ENCODE data around the gene RAPGEF1. TPM values are rescaled to one million over a fixed set of nuclear protein-coding genes. Genes with fewer than 3 reads are reported as not detected.

RAPGEF1 gene
- total RNA-seq, 2 donors from 2014 or later: 28.6 to 63.8 TPM

DNA sequence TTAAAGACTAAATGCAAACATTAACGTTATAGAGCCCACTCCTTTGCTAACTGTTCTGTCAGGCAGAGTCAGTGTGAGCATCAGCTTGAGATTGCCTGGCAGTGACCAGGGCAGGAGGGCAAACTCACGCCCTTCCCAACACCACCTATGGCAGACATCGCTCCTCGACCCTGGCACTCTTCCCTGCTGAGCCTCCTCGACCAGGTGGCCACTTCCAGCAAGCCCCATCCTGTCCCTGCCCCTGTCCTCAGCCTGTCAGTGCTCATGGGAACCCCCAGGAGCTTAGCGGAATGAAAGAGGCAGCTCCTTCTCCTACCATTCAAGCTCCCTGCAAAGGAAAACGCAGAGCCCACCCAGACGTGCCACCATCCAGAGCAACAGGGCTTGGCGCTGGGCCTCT lies 152.5 kb downstream of the RAPGEF1 start:
- Histone ChIP-seq H3K4me3 (no peak overlapping the region), H3K36me3 (peaks cover 15 to 16% of the 10 kb centered on the region in 2 donors), H3K4me1 (replicated peaks) (no peaks in the 10 kb centered on the region), H3K27me3 (replicated peaks; ENCODE audit: insufficient read depth) (no peaks in the 10 kb centered on the region), H3K27ac (no peak overlapping the region), H3K9me3 (no peaks in the 10 kb centered on the region)
- TF ChIP-seq, protein P1, sequence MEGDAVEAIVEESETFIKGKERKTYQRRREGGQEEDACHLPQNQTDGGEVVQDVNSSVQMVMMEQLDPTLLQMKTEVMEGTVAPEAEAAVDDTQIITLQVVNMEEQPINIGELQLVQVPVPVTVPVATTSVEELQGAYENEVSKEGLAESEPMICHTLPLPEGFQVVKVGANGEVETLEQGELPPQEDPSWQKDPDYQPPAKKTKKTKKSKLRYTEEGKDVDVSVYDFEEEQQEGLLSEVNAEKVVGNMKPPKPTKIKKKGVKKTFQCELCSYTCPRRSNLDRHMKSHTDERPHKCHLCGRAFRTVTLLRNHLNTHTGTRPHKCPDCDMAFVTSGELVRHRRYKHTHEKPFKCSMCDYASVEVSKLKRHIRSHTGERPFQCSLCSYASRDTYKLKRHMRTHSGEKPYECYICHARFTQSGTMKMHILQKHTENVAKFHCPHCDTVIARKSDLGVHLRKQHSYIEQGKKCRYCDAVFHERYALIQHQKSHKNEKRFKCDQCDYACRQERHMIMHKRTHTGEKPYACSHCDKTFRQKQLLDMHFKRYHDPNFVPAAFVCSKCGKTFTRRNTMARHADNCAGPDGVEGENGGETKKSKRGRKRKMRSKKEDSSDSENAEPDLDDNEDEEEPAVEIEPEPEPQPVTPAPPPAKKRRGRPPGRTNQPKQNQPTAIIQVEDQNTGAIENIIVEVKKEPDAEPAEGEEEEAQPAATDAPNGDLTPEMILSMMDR (IDR thresholded peaks at IDR 0.05): no peak
- TF ChIP-seq POLR2AphosphoS5 (IDR thresholded peaks at IDR 0.05): no peak
- no peak for TF ChIP-seq POLR2A (IDR thresholded peaks at IDR 0.05)
- intact Hi-C loops (cut with DNase I): no loop called here
- no peak for DNase-seq (ENCODE audit: low spot score)
- WGBS: 80% methylated on average over 9 of the region's 9 CpGs

DNA sequence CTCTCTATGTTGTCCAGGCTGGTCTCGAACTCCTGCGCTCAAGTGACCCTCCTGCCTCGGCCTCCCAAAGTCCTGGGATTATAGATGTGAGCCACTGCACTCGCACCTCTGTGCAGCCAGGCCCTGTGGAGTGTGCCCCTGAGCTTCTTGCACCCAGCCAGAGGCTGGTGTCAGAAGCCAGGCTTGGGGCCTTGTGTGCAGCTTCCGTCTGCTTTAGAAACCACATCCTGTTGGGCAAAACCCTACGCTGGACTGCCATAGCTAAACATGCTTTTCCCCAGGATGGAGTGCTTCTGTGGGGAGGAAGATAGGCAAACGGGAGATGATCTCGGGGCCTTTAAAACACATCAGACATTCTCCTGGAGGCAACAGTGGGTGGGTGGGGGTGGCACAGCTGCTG lies 154.5 kb downstream of the RAPGEF1 start:
- Histone ChIP-seq H3K27ac (no peak overlapping the region), H3K4me3 (no peak overlapping the region), H3K27me3 (replicated peaks; ENCODE audit: insufficient read depth) (no peaks in the 10 kb centered on the region), H3K4me1 (replicated peaks) (no peaks in the 10 kb centered on the region), H3K36me3 (peaks cover 15 to 20% of the 10 kb centered on the region in 2 donors), H3K9me3 (no peaks in the 10 kb centered on the region)
- WGBS: 86% methylated on average over 8 of the region's 8 CpGs
- TF ChIP-seq, protein P1 (IDR thresholded peaks at IDR 0.05): no peak
- TF ChIP-seq POLR2AphosphoS5 (IDR thresholded peaks at IDR 0.05) (no peak), POLR2A (IDR thresholded peaks at IDR 0.05) (no peak)
- intact Hi-C loops (cut with DNase I): no loop called here
- no peak for DNase-seq (ENCODE audit: low spot score)

DNA sequence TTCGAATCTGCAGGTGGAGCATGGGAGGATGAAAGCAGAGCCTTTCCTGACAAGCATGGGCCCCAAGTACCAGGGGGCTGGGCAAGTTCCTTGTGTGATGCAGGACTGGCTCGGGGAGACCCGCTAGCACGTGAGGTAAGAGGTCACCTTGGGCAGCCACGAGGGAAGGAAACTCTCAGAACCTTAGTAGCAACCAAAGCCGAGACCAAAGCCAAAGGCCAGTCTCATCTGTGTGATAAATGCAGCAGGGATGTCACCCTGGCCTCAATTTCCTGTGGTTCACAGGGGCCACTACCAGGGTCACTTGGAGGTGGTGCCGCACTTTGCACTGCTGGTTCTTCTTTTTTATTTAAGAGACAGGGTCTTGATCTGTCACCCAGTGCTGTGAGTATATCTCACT lies 155.0 kb downstream of the RAPGEF1 start:
- WGBS: 88% methylated on average over 7 of the region's 7 CpGs

DNA sequence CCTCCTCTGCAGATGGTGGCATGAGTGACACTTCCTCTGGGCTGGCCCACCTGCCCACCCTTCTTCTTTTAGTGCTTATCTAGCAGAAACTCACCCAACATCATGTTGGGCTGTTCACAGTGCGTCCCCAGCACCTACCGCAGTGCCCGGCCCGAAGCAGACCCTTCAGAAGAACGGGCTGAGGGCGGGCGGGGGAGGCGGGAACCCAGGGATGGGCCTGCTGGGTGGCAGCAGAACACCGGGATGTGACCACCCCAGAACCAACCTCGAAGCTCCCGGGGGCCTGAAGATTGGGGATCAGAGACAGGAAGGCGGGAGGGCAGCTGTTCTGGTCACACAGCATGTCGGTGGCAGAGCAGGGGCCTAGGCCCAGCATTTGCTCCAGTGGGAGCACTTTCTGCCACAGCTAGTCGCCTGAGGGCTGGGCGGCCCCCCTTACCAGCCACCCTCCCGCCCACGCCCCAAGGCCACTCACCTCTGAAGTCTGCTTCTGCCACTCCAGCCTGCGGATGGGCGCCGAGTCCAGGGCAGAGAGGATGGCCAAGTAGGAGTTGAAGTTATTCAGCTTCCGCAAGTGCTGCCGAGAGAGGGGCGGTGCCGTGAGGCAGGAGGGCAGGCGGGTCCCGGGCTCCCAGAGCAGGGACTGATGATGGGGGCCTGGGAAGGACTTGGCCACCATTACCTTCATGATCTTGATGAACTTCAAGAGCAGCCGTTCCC lies 155.9 kb downstream of the RAPGEF1 start:
- no peaks in the 10 kb centered on the region for H3K4me1 ChIP-seq (replicated peaks)
- intact Hi-C loops (cut with DNase I): no loop called here
- TF ChIP-seq POLR2A (IDR thresholded peaks at IDR 0.05) (no peak), POLR2AphosphoS5 (IDR thresholded peaks at IDR 0.05) (no peak)
- TF ChIP-seq, protein P1 (IDR thresholded peaks at IDR 0.05): no peak
- no peak overlapping the region for H3K4me3 ChIP-seq
- H3K9me3 ChIP-seq: no peaks in the 10 kb centered on the region
- WGBS: 92% methylated on average over 27 of the region's 27 CpGs
- H3K36me3 ChIP-seq: peaks cover 20 to 24% of the 10 kb centered on the region in 2 donors
- H3K27ac ChIP-seq: no peak overlapping the region
- H3K27me3 ChIP-seq (replicated peaks; ENCODE audit: insufficient read depth): no peaks in the 10 kb centered on the region
- no peak for DNase-seq (ENCODE audit: low spot score)

More for the DNA sequence above, 155.0 kb downstream of the RAPGEF1 start:
- no peaks in the 10 kb centered on the region for H3K27me3 ChIP-seq (replicated peaks; ENCODE audit: insufficient read depth)
- H3K9me3 ChIP-seq: no peaks in the 10 kb centered on the region
- intact Hi-C loops (cut with DNase I): no loop called here
- H3K4me1 ChIP-seq (replicated peaks): no peaks in the 10 kb centered on the region
- TF ChIP-seq POLR2AphosphoS5 (IDR thresholded peaks at IDR 0.05): no peak
- TF ChIP-seq, protein P1 (IDR thresholded peaks at IDR 0.05): no peak
- no peak for TF ChIP-seq POLR2A (IDR thresholded peaks at IDR 0.05)
- no peak for DNase-seq (ENCODE audit: low spot score)
- H3K4me3 ChIP-seq: no peak overlapping the region
- H3K36me3 ChIP-seq: peaks cover 20% of the 10 kb centered on the region in 2 donors
- H3K27ac ChIP-seq: no peak overlapping the region

DNA sequence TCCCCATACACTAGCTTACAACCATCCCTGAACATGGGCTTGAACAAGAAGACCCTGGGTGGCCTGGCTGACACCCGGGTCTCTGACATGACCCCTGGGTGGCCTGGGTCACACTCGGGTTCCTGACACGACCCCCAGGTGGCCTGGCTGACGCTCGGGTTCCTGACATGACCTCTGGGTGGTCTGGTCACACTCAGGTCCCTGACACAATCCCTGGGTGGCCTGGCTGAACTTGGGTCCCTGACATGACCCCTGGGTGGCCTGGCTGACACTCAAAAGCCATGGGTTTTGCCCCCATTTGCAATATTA lies 156.6 kb downstream of the RAPGEF1 start:
- no peaks in the 10 kb centered on the region for H3K4me1 ChIP-seq (replicated peaks)
- TF ChIP-seq POLR2A (IDR thresholded peaks at IDR 0.05) (no peak), POLR2AphosphoS5 (IDR thresholded peaks at IDR 0.05) (no peak)
- TF ChIP-seq, protein P1 (IDR thresholded peaks at IDR 0.05): no peak
- H3K27ac ChIP-seq: no peak overlapping the region
- WGBS: 72% methylated on average over 5 of the region's 5 CpGs
- no peak for DNase-seq (ENCODE audit: low spot score)
- no peaks in the 10 kb centered on the region for H3K9me3 ChIP-seq
- intact Hi-C loops (cut with DNase I): no loop called here
- peaks cover 17 to 20% of the 10 kb centered on the region in 2 donors for H3K36me3 ChIP-seq
- no peaks in the 10 kb centered on the region for H3K27me3 ChIP-seq (replicated peaks; ENCODE audit: insufficient read depth)
- H3K4me3 ChIP-seq: no peak overlapping the region
